GM19240 (cell line): Measurements from ENCODE around the gene TPPP.

ENCODE experiments used
- DNase-seq: peaks from one replicate; pipeline ENCODE4 v3.0.0; 2011; ENCODE audit warnings: low spot score; ENCODE audit not compliant: insufficient read length

Gene TPPP

DNA sequence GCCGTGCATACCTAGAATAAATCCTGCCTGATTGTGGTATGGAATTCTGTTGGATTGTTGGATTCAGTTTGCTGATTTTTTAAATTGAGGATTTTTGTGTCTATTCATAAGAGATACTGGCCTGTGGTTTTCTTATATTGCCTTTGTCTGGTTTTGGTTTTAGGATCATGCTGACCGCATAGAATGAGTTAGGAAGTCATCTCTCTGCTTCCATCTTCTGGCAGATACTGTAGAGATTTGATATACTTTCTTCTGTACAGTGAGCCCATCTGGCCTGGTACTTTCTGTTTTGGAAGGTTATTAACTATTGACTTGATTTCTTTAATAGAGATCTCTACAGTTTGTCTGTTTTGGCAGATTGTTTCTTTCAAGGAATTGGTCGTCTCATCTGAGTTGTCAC is 66.3 kb downstream of the TPPP start:
- no peak for DNase-seq

DNA sequence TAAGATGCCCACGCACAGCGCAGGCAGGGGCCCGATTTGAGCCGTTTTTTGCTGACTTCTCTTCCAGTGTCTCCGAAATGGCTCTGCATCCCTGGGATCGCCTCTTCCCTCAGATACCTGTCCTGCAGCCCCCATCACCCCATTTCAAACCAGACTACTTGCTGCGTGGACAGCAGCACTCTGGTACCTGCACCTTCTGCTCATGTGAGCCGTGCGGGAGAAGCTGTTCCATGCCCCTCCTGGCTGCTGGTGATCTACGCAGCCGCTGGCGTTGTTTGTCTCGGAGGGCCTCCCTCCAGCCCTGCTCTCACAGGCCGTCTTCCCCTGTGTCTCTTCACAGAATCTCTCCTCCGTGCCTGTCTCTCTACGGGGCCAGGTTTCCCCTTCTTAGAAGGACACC is 67.6 kb downstream of the TPPP start:
- no peak for DNase-seq

DNA sequence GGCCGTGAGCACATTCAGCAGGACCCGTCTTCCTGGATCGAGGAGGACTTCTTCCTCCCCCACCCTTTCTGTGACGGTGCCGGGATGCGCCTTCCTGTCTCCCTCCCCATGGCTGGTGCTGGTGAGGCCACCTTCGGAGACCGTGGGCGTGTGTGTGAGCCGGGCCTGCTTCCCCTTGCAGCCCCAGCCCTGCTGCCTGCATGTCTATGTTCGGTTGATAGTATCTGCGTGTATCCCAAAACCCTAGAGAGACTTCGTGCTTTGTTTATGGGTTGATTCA is 68.3 kb downstream of the TPPP start:
- DNase-seq = no peak

DNA sequence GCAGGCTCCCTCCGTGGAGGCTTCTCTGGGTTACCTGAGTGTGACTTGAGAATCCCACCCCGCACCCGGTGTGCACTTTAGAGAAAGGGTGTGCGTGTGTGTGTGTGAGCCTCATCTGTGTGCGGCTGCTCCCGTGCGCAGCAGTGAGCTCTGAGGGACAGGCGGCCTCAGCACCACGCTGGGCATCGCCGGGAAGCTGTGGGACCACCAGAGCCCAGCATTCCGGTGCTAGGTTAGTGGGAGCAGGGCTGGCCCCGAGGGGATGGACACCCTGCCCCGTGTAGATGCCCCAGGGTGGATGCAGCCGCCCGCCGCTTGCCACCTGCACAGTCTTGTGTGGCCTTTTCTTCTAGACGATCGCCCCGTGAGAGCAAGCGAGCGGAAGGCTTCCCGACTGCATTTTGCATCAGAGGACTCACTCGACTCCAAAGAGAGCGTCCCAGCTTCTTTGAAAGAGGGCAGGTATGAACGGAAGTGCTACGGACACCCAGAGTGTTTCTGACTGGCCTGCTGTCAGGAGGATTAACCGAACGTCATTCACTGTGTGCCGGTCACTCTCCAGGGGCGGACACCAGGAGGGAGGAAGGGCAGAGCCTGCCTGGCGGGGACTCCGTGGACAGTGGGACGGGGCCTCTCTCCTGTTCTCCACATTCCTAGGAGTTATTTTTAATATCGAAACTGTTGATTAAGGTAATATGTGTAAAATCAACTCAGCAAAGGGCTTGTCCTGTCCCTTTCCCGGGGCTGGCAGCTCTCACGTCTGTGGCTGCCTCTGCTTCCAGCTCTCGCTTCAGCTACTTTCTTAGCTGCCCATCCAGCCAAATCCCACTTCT is 68.8 kb downstream of the TPPP start:
- no peak for DNase-seq

DNA sequence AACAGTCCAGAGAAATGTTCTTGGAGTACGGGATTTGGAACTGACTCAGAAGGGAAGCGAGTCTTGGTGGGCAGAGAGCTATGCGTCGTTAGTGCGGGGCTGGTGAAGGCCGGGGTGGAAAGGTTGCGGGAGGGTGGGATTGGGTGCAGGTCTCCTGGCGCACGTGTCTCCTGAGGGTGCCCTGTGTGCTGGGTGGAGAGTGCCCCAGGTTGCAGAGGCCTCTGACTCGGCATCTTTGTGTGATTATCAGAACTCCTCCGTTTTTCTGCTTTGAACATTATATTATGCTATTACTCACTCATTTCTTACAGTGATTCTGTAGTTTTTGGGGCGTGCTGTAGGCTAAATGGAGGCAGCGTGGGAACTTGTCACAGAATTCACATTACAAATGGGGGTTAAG is 69.6 kb downstream of the TPPP start:
- no peak for DNase-seq

DNA sequence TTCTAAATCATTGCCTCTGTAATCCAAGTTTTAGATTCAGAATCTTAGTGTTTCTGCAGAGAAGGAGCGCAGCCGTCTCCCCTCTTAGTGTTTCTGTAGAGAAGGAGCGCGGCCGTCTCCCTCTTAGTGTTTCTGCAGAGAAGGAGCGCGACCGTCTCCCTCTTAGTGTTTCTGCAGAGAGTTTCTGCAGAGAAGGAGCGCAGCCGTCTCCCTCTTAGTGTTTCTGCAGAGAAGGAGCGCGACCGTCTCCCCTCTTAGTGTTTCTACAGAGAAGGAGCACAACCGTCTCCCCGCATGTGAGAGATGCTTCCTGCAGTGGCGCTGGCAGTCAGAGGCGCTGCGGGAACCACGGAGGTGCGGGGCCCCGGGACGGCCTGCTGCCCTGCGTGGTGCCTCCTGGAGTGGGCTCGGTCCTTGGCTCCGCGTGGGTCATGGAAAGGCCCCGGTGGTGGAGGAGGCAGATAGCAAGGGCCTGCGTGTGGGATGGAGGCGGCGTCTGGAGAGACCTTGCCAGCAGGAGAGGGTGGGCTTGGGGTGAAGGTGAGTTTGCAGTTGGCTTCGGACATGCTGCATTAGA is 70.1 kb downstream of the TPPP start:
- DNase-seq = no peak

DNA sequence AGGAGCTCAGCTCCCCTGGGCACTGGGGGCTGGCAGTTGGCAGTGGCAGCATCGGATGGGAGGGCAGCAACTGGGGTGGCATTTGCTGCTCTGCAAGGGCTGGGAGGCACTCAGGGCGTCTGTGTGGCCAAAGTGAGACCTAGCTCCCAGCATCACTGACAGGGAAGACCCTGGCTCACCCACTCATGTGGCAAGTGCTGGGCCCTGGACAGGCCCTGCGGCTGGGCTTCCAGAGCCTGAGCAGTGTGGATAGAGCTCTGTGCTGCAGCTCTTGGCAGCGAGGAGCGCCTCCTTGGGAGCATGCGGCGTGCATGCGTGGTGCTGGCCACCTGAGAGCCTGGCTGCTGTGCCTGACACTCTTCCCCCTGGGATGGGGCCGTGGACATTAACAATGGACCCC is 70.8 kb downstream of the TPPP start:
- DNase-seq = no peak

DNA sequence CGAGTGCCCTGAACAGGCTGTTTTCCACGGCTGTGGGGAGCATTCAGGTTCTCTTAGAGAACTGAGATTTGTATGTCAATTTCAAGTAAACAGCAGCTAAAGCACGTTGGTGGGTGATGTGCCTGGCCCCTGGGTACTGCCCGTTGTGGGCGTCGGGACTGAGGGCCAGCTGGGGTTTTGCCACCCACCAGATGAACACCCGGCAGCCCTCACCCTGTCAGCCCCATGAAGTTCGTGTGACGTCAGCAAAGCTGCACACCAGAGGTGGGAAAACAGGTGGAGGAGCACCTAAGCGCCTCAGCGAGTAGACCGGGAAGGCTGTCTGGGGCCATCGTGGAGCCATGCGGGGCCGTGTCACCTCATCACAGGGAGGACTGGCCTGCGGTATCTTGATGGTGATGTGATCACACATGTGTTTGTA is 71.8 kb downstream of the TPPP start:
- DNase-seq = no peak

DNA sequence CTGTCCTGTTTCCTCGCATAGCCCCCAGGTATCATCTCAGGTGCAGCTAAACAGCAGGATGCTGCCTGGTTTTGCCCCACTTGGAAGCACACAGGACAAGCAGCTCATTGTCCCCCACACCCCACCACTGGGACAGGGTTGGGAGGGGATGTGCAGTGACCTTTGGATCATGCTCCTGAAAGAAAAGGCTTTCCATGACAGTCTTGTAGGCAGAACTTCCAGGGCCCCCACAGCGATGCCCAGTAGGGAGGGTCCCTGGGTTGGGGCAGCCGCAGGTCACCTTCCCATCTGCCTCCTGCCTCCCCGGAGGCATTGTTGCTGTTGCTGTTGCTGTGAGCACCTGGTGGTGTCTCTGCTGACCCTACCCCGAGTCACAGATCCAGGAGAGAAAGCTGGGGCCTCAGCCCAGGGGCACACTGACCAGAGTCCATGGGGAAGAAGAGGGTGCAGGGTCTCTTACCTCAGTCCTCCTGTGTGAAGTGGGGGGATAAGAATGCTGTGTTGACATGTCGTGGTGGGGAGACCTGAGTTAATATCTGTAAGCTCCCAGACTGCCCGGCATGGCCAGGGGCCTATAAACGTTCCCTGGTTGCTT is 72.5 kb downstream of the TPPP start:
- no peak for DNase-seq

DNA sequence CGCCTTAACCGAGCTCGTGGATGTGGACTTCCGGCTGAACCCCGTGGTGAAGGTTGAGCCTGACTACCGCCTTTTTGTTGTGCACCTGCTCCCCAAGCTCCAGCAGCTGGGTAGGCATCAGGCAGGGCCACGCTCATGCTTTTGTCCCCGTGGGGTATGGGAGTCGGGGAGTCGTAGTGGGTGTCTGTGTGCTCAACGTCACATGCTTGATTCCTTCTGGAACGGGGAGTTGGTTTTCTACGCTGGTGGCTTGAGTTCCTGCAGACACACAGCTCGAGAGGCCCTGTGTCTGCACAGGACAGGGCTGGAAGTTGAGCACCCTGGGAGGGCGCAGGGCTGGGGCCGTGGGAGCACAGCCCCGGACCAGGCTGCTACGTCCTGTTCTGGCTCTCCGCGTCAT is 73.0 kb downstream of the TPPP start:
- DNase-seq = no peak

DNA sequence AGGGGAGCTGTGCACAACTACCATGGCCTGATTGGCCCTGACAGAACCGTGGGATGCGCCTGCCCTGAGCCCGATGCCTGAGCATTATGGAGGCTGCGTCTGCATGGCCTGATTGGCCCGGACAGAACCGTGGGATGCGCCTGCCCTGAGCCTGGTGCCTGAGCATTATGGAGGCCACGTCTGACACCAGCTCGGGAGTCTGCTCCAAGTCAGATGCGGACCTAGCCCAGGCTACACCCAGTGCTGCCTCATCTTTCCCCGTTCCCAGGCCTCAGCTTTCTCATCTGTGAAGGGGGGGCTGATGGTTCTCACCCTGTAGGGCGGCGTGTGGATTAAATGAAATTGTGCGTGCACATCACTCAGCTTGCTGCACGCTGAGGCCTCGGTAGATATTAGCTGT is 73.7 kb downstream of the TPPP start:
- DNase-seq = no peak

DNA sequence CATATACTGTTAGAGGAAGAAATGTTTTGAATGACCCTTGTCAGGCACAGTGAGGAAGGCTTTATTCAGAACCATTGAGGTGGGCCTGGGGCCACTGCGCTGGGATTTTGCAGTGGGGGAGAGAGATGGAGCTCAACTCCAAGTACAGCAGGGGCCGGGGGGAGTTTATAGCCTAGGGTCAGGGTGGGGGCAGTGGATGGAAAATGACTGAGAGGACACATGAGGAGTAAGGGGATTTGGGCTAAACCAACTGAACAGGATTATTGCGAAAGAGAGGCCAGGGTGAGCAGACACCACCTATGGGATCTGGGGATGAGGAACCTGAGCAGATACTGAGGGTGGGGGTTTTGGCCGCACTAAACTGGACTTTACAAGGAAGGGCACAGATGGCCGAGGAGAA is 74.7 kb downstream of the TPPP start:
- DNase-seq = no peak

DNA sequence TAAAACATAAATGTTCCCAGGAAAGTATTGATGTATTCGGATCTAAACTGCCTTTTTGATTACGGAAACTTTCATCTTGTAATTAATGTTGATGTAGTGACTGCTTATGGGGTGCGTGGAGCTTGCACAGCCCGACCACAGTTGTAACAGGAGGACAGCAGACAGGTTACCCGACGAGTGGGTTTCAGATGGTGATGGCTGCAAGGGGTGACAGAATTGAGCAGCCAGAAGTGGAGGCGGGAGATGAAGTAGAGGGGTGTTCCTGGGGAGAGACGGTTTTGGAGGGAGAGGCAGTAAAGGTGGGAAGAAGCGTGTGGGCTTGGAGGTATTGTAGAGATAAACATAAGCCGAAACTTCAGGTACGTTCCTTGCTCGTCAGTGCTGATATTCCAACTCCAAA is 75.3 kb downstream of the TPPP start:
- DNase-seq = no peak

DNA sequence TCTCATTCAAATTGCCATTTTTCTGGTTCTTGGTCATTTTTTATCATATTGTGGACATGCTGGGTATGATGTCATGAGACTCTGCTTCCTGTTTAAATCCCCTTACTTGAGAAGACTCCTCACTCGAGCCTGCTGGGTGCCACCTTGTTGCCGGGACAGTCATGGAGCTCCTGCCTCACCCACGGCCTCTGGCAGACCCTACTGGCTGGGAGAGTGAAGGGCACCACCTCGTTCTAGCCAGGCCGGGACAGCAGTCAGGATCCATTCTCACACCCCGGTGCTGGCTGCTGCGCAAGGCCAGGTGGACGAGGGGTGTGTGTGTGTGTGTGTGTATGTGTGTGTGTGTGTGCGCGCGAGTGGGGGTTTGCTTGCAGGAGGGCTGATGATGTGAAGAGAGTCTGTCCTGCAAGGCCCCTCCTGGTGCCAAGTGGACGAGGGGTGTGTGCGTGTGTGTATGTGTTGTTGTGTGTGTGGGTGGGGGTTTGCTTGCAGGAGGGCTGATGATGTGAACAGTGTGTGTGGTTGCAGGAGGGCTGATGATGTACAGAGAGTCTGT is 76.6 kb downstream of the TPPP start:
- no peak for DNase-seq

DNA sequence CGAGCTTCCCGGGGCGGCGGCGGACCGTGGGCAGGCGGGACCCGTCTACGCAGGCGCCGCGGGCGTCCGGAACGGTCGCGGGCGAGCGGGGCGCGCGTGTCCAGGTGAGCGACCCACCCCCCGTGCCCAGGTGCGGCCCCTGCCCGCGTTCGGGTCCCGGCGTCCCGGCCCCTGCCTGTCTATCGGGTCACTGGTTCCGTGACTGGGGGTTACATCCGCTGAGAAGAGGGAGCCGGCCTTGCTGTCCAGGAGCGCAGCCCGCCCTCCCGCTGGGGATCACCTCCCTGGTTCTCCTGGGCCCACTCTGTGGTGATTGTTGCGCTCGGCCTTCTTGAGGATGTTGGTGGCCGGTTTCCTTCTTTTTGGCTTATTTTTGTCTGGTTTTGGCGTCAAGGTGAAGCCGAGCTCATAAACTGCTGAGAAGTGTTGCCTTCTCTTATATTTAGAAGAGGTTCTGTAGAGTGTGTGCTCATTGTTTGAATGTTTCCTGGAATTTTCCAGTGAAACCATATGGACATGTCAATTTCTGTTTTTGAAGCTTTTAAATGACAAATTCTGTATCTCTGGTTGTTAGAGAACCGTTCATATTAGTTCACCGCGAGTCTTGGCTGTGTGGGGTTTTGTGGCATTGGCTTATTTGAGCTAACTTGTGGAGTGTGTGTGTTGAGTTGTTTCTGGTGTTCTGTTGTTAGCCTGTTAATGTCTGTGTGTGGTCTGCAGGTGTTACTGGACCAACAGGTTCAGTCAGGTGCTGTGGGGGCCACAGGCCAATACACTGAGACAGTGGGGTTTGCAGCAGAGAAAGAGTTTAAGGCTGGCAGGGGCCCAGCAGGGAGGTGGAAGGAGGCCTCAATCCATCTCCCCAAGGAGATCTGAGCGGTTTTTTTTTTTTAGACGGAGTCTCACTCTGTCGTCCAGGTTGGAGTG is 80.4 kb downstream of the TPPP start:
- DNase-seq = no peak

DNA sequence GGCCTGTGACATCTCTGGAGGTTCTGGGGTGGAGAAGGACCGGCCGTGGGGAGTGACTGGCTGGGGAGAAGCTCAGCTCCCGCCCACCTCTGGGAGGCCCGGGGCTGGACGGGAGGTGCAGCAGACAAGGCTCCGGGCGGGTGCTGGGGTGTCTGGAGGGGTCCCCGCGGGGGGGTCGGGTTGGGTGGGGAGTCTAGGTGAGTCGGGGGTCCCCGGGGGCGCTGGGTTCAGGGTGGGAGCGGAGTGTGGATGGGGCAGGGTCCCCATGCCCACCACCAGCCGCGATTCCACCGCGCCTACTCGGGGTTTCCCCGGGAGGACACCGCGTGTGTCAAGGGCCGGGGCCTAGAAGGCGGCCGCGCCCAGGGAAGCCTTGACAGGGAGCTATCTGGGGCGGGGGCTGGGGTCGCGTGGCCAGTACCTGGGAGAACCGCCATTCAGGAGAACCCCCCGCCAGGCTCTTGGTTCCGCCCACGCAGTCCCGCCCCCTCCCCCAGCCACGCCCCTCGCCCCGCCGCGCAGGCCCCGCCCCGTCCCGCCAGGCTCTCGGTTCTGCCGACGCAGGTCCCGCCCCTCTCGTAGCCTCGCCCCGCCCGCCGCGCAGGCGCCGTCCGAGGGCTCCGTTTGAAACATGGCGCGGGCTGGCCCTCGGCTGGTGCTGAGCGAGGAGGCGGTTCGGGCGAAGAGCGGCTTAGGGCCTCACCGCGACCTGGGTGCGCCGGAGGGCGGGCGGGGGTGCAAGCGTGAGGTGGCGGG is 81.2 kb downstream of the TPPP start, which contains the start of gene CEP72:
CEP72 (plus strand) TSS at position 610 of the 756 bp plus-strand sequence; CDS start at position 632, 22 bp downstream.
- DNase-seq = peak; percentile 86

DNA sequence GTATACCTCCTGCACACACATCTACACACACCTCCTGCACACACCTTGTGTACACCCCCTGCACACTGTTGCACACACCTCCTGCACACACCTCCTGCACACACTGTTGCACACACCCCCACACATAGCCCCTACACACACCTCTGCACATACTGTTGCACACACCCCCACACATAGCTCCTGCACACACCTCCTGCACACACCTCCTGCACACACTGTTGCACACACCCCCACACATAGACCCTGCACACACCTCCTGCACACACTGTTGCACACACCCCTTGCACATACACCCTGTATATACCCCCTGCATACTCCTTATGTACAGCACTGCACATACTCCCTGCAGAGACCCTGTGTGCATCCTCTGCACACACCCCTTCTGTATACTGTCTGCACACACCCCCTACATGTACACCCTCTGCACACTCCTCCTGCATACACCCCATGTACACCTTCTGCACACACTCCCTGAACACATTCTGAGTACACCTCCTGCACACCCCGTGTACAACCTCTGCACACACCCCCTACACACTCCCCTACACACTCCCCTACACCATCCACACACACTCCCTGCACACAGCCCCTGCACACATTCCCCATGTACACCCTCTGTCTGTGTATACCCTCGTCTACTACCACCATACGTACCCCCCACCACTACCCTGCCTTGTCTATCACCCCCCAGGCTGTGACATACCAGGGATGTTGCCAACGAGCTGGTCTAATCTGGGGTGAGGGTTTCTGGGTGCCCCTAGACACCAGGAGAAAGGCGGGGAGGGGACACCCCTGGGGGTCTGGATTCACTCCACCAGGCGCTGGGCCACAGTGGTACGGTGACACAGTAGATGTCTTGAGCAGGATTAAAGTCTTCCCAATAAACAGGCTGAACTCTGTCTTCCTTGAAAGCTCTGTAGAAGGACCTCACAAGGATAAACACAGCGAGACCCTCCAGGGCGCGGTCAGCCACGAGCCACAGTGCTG is 82.1 kb downstream of the TPPP start:
- DNase-seq = no peak

DNA sequence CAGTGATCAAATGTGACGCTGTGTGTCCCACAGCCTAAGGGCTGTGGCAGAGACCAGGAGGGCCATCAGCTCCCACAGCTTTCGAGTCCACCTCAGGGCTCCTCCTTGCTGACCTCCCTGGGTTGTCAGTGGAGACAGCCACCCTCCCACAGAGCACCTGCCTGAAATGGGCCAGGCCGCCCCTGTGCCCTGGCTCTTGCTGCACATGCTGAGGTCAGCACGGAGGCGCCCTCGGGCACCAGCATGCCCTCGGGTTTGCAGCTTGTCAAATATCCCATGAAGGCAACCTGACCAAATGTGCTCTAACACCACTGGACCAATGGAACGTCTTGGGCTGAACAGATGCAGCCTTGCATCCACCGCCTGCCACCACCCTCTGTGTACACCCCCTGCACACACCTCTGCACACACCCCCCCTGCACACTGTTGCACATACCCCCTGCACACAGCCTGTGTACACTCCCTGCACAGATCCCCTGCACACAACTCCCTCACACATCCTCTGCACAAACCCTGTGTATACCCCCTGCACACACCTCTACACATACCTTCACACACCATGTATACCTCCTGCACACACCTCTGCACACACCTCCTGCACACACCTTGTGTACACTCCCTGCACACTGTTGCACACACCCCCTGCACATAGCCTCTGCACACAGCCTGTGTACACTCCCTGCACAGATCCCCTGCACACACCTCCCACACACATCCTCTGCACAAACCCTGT is 83.0 kb downstream of the TPPP start:
- DNase-seq = no peak
